ENCODE measurements around the gene ZEB2.

ZEB2 gene

DNA sequence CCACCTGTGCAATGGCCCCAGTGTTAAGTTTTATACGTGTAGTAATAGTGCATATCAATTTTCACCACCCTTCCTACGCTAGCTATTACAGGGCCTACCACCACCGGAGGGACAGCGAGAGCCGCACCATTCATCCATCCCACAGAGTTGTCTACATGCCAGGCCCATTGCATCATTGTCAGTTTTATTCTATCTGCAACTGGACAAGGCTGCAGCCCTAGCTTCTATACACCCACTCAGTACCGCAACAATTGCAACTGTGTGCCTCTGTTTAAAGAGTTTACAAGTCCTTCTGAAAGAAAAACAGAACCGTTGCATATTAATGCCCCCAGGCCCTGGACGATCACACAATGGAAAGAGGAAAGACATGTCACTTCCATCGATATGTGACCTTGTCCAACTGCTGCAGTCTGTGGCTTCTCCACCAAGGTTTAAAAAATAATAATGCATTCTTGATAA, 58.6 kb downstream of the ZEB2 start:
- no peaks in the 10 kb centered on the region for H3K36me3 ChIP-seq
- H3K27ac ChIP-seq = no peak overlapping the region
- no peaks in the 10 kb centered on the region for H3K27me3 ChIP-seq (ENCODE audit: insufficient read depth, low read depth, severe bottlenecking)
- no peak for DNase-seq
- TF ChIP-seq, protein P1, sequence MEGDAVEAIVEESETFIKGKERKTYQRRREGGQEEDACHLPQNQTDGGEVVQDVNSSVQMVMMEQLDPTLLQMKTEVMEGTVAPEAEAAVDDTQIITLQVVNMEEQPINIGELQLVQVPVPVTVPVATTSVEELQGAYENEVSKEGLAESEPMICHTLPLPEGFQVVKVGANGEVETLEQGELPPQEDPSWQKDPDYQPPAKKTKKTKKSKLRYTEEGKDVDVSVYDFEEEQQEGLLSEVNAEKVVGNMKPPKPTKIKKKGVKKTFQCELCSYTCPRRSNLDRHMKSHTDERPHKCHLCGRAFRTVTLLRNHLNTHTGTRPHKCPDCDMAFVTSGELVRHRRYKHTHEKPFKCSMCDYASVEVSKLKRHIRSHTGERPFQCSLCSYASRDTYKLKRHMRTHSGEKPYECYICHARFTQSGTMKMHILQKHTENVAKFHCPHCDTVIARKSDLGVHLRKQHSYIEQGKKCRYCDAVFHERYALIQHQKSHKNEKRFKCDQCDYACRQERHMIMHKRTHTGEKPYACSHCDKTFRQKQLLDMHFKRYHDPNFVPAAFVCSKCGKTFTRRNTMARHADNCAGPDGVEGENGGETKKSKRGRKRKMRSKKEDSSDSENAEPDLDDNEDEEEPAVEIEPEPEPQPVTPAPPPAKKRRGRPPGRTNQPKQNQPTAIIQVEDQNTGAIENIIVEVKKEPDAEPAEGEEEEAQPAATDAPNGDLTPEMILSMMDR (IDR thresholded peaks at IDR 0.05; ENCODE audit: low read depth, low read length) = no peak
- no peaks in the 10 kb centered on the region for H3K9me3 ChIP-seq (ENCODE audit: severe bottlenecking)
- H3K4me3 ChIP-seq (ENCODE audit: low read depth, low read length) = no peak overlapping the region

GRCh38 chr2:144460727-144461307, 59.1 kb downstream of the ZEB2 start:
- no peak overlapping the region for H3K27ac ChIP-seq
- DNase-seq = no peak
- H3K4me3 ChIP-seq (ENCODE audit: low read depth, low read length) = no peak overlapping the region
- no peaks in the 10 kb centered on the region for H3K9me3 ChIP-seq (ENCODE audit: severe bottlenecking)
- no peaks in the 10 kb centered on the region for H3K27me3 ChIP-seq (ENCODE audit: insufficient read depth, low read depth, severe bottlenecking)
- TF ChIP-seq, protein P1 (IDR thresholded peaks at IDR 0.05; ENCODE audit: low read depth, low read length) = no peak
- H3K36me3 ChIP-seq = no peaks in the 10 kb centered on the region

DNA sequence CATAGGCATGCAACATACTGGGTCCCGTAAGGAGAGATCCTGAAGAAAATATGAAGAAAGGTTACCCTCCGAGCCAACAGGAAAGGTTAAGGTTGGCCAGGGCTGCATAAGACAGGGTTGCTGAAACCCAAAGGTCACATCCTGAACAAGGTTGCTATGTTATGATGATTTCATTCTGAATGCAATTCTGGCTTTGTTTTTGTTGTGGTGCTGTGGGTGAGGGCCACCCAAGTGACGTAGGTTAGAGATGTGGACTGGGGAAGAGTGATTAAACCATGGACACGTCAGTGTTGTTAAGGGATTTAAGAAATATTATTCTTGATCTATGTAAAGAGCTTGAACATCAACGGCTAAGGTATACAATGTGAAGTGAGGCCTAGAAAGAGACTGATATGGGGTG, 60.0 kb downstream of the ZEB2 start:
- Histone ChIP-seq H3K9me3 (ENCODE audit: severe bottlenecking) (no peaks in the 10 kb centered on the region), H3K4me3 (ENCODE audit: low read depth, low read length) (no peak overlapping the region), H3K36me3 (no peaks in the 10 kb centered on the region), H3K27me3 (ENCODE audit: insufficient read depth, low read depth, severe bottlenecking) (no peaks in the 10 kb centered on the region), H3K27ac (no peak overlapping the region)
- no peak for DNase-seq
- TF ChIP-seq, protein P1 (IDR thresholded peaks at IDR 0.05; ENCODE audit: low read depth, low read length) = no peak

DNA sequence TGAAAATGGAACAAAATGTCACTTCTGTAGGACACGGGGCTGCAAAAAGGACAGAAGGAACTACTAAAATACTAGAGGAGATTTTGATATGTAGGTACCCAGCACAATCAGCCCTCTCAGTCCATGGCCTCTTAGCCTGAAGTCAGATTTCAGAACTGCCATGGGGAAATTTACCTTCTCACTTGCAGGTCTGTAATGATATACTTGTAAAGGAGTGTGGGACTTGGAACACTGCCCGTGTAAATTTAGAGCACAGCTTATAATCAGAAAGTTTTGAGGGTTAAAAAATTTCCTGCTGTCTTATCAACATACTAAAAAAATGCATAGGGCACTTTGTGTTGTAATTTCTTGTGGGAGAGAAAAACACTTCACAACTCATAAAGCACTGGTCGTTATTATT, 60.6 kb downstream of the ZEB2 start:
- Histone ChIP-seq H3K36me3 (no peaks in the 10 kb centered on the region), H3K27me3 (ENCODE audit: insufficient read depth, low read depth, severe bottlenecking) (no peaks in the 10 kb centered on the region), H3K4me3 (ENCODE audit: low read depth, low read length) (no peak overlapping the region), H3K9me3 (ENCODE audit: severe bottlenecking) (no peaks in the 10 kb centered on the region), H3K27ac (no peak overlapping the region)
- TF ChIP-seq, protein P1 (IDR thresholded peaks at IDR 0.05; ENCODE audit: low read depth, low read length) = no peak
- no peak for DNase-seq

DNA sequence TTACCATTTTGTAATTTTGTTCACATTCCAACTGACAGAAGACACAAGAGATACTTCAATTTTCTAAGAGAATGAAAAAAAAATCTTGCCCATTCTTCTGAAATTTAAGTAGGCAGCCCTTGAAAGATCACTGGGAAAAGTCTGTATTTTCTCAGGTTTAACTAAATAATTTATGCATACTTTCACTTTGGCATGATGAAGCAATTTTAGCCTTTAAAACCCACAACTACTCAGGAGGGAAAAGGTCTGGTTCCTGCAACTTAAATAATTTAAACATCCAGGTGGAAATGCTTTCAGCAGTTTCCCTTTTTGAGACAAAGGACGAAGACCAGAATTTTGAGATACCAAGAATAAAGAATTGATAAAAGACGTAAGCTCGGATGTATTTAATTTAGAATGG, 61.4 kb downstream of the ZEB2 start:
- H3K36me3 ChIP-seq = no peaks in the 10 kb centered on the region
- no peak overlapping the region for H3K4me3 ChIP-seq (ENCODE audit: low read depth, low read length)
- no peaks in the 10 kb centered on the region for H3K9me3 ChIP-seq (ENCODE audit: severe bottlenecking)
- TF ChIP-seq, protein P1 (IDR thresholded peaks at IDR 0.05; ENCODE audit: low read depth, low read length) = no peak
- no peaks in the 10 kb centered on the region for H3K27me3 ChIP-seq (ENCODE audit: insufficient read depth, low read depth, severe bottlenecking)
- H3K27ac ChIP-seq = no peak overlapping the region
- DNase-seq = no peak

- no peak overlapping the region for H3K27ac ChIP-seq
- H3K36me3 ChIP-seq = no peaks in the 10 kb centered on the region
- H3K9me3 ChIP-seq (ENCODE audit: severe bottlenecking) = no peaks in the 10 kb centered on the region
- no peak overlapping the region for H3K4me3 ChIP-seq (ENCODE audit: low read depth, low read length)
- TF ChIP-seq, protein P1 (IDR thresholded peaks at IDR 0.05; ENCODE audit: low read depth, low read length) = no peak
- no peaks in the 10 kb centered on the region for H3K27me3 ChIP-seq (ENCODE audit: insufficient read depth, low read depth, severe bottlenecking)
- no peak for DNase-seq
Observed at GRCh38 chr2:144456680-144457079, 63.2 kb downstream of the ZEB2 start.

All from WERI-Rb-1 (cell line).